H9 (cell line): ENCODE results near the gene UQCC3. TPM values are rescaled to one million over a fixed set of nuclear protein-coding genes. Genes with fewer than 3 reads are reported as not detected.
A peak's percentile ranks its signal among the peaks of the same experiment; 100 is the strongest.

Source experiments
- DNase-seq: peaks from one replicate; pipeline ENCODE4 v3.0.0-alpha.2; 2017
- H2AFZ ChIP-seq: one replicate; pipeline ENCODE4 v1.6.1; 2013; ENCODE audit warnings: mild to moderate bottlenecking, low read length, control low read depth, moderate library complexity
- H2AK5ac ChIP-seq: 2 replicates; pipeline ENCODE4 v1.6.1; 2013; ENCODE audit warnings: low read length, control low read depth, mixed read lengths; ENCODE audit not compliant: insufficient read length
- H2BK120ac ChIP-seq: one replicate; pipeline ENCODE4 v1.6.1; 2013; ENCODE audit warnings: low read depth, mild to moderate bottlenecking, low read length, control low read depth, inconsistent platforms; ENCODE audit not compliant: poor library complexity, severe bottlenecking
- H2BK12ac ChIP-seq: 2 replicates; pipeline ENCODE4 v1.6.1; 2013; ENCODE audit warnings: low read length, control low read depth, mixed read lengths, low read depth; ENCODE audit not compliant: insufficient read length
- H2BK15ac ChIP-seq: 2 replicates; pipeline ENCODE4 v1.6.1; 2013; ENCODE audit warnings: low read depth, low read length, control low read depth
- H2BK20ac ChIP-seq: one replicate; pipeline ENCODE4 v1.6.1; 2013; ENCODE audit warnings: low read depth, mild to moderate bottlenecking, low read length, control low read depth, inconsistent platforms; ENCODE audit not compliant: poor library complexity, severe bottlenecking
- H2BK5ac ChIP-seq: 2 replicates; pipeline ENCODE4 v1.6.1; 2013; ENCODE audit warnings: low read length, control low read depth, mixed read lengths; ENCODE audit not compliant: insufficient read length
- H3K14ac ChIP-seq: 2 replicates; pipeline ENCODE4 v1.6.1; 2013; ENCODE audit warnings: low read length, control low read depth; ENCODE audit not compliant: insufficient read depth
- H3K18ac ChIP-seq: 2 replicates; pipeline ENCODE4 v1.6.1; 2013; ENCODE audit warnings: low read depth, mild to moderate bottlenecking, mixed read lengths, low read length, control low read depth; ENCODE audit not compliant: insufficient read length
- H3K23ac ChIP-seq: 2 replicates; pipeline ENCODE4 v1.6.1; 2013; ENCODE audit warnings: low read length, control low read depth, mixed read lengths, low read depth; ENCODE audit not compliant: insufficient read length
- H3K23me2 ChIP-seq: 2 replicates; pipeline ENCODE4 v1.6.1; 2013; ENCODE audit warnings: low read depth, mild to moderate bottlenecking, mixed read lengths, low read length, control low read depth; ENCODE audit not compliant: insufficient read length, poor library complexity, severe bottlenecking
- H3K27ac ChIP-seq: 2 replicates; pipeline ENCODE4 v1.5.1; 2013; ENCODE audit warnings: low read length, control low read depth, mixed read lengths, low read depth; ENCODE audit not compliant: insufficient read length
- H3K27me3 ChIP-seq: 2 replicates; pipeline ENCODE4 v1.6.1; 2013; ENCODE audit warnings: low read length, control low read depth, inconsistent platforms; ENCODE audit not compliant: insufficient read depth
- H3K4ac ChIP-seq: 2 replicates; pipeline ENCODE4 v1.6.1; 2013; ENCODE audit warnings: low read depth, mild to moderate bottlenecking, control low read depth, inconsistent platforms, low read length, moderate library complexity
- H3K4me1 ChIP-seq: 2 replicates; pipeline ENCODE4 v1.6.1; 2013; ENCODE audit warnings: low read length, control low read depth, inconsistent platforms; ENCODE audit not compliant: insufficient read depth
- H3K4me2 ChIP-seq: 2 replicates; pipeline ENCODE4 v1.6.1; 2013; ENCODE audit warnings: low read length, control low read depth, mixed read lengths; ENCODE audit not compliant: insufficient read length, insufficient read depth
- H3K56ac ChIP-seq: 2 replicates; pipeline ENCODE4 v1.6.1; 2013; ENCODE audit warnings: low read depth, mild to moderate bottlenecking, mixed read lengths, low read length, control low read depth; ENCODE audit not compliant: insufficient read length
- H3K79me1 ChIP-seq: 2 replicates; pipeline ENCODE4 v1.6.1; 2013; ENCODE audit warnings: low read depth, mild to moderate bottlenecking, moderate library complexity, low read length, control low read depth, inconsistent platforms; ENCODE audit not compliant: insufficient read depth, poor library complexity, severe bottlenecking
- H3K79me2 ChIP-seq: 2 replicates; pipeline ENCODE4 v1.6.1; 2013; ENCODE audit warnings: low read length, control low read depth, inconsistent platforms; ENCODE audit not compliant: insufficient read depth
- H3K9ac ChIP-seq: 2 replicates; pipeline ENCODE4 v1.6.1; 2013; ENCODE audit warnings: low read length, control low read depth, mixed read lengths; ENCODE audit not compliant: insufficient read length; ENCODE audit errors: extremely low read depth
- H3K9me3 ChIP-seq: one replicate; pipeline ENCODE4 v1.6.1; 2013; ENCODE audit warnings: low read depth, low read length, inconsistent platforms; ENCODE audit not compliant: control insufficient read depth
- H3T11ph ChIP-seq: one replicate; pipeline ENCODE4 v1.6.1; 2013; ENCODE audit warnings: mild to moderate bottlenecking, low read length, control low read depth, inconsistent platforms
- H4K20me1 ChIP-seq: one replicate; pipeline ENCODE4 v1.6.1; 2013; ENCODE audit not compliant: control insufficient read depth, insufficient read length, insufficient read depth
- H4K5ac ChIP-seq: 2 replicates; pipeline ENCODE4 v1.6.1; 2013; ENCODE audit warnings: low read depth, mild to moderate bottlenecking, mixed read lengths, low read length, control low read depth; ENCODE audit not compliant: insufficient read length
- H4K8ac ChIP-seq: replicated peaks from 2 replicates; pipeline ENCODE4 v1.6.1; 2013; ENCODE audit warnings: low read length, control low read depth, mixed read lengths, low read depth; ENCODE audit not compliant: insufficient read length
- H4K91ac ChIP-seq: 2 replicates; pipeline ENCODE4 v1.6.1; 2013; ENCODE audit warnings: low read depth, mild to moderate bottlenecking, moderate library complexity, mixed read lengths, low read length, control low read depth; ENCODE audit not compliant: insufficient read length
- H3K27ac Mint-ChIP-seq, 3 experiments: 2 replicates in 2 of 3; 3 replicates in 1 of 3; pipeline ENCODE4 v1.8.0; 2020 to 2021; ENCODE audit warnings: mixed read lengths in 3 of 3, mild to moderate bottlenecking in 1 of 3, moderate library complexity in 1 of 3
- H3K27me3 Mint-ChIP-seq: 2 replicates; pipeline ENCODE4 v1.8.0; 2021; ENCODE audit warnings: low read depth, mild to moderate bottlenecking, moderate library complexity, mixed read lengths
- H3K36me3 Mint-ChIP-seq, 3 experiments: 2 replicates in 2 of 3; 3 replicates in 1 of 3; pipeline ENCODE4 v1.8.0; 2020 to 2021; ENCODE audit warnings: low read depth in 3 of 3, mixed read lengths in 3 of 3; ENCODE audit not compliant: insufficient read depth in 1 of 3
- H3K4me1 Mint-ChIP-seq, 2 experiments: 2 replicates each; pipeline ENCODE4 v1.8.0; 2020; ENCODE audit warnings: mixed read lengths in 2 of 2
- H3K4me3 Mint-ChIP-seq, 2 experiments: 2 replicates in 1 of 2; 3 replicates in 1 of 2; pipeline ENCODE4 v1.8.0; 2020 to 2021; ENCODE audit warnings: mild to moderate bottlenecking in 2 of 2, mixed read lengths in 2 of 2, moderate library complexity in 1 of 2
- H3K9me3 Mint-ChIP-seq, 2 experiments: 2 replicates in 1 of 2; 3 replicates in 1 of 2; pipeline ENCODE4 v1.8.0; 2020; ENCODE audit warnings: mild to moderate bottlenecking in 2 of 2, mixed read lengths in 2 of 2, moderate library complexity in 1 of 2
- WGBS: extraction: QIAGEN DNeasy Blood & Tissue Kit; methylation state at CpG from one replicate; pipeline ENCODE4 v1.1.7; 2013; ENCODE audit warnings: missing lambda C conversion rate, low lambda C conversion rate, mixed read lengths; ENCODE audit not compliant: insufficient read length; ENCODE audit errors: extremely low coverage; 5-methylcytosine and 5-hydroxymethylcytosine counted together
- total RNA-seq: library from RNA; stranded (reverse); gene quantifications from 2 replicates; pipeline ENCODE4 v1.2.1, GENCODE V29; 2021
- TF ChIP-seq, protein P1 (sequence below): fragments of 200-600 bp; sonication (generic); conservative IDR thresholded peaks from 3 replicates; pipeline ENCODE4 v1.8.0; 2021; ENCODE audit warnings: antibody characterized with exemption, mild to moderate bottlenecking

Gene UQCC3
- total RNA-seq, 1 experiment from 2014 or later, result 11.1 TPM

DNA sequence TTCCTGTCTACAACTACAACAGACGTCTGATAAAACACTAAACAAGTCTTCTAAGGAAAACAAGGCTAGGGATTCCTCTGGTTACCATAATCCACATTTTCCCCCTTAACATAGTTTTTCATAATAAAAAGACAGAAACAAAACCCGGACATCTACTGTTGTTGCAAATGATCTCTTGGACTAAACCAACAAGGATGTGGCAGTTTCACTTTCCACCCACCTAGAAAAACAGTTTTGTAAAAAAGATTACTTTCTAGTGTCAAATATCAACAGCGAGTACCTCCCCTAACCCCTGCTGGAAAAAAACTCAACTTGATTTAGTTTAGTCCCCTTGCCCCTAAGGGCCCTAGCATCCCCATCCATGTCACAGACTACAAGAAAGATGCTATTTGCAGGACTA is 41.4 kb downstream of the UQCC3 start:
- Mint-ChIP-seq H3K4me3 (no peak overlapping the region; a peak in 1 of 5 replicates), H3K27ac (peak overlapping the region in 1 of 3 experiments; percentile 87; a peak in 1 of 7 replicates), H3K27me3 (no peaks in the 10 kb centered on the region), H3K9me3 (no peaks in the 10 kb centered on the region; a peak in 1 of 5 replicates), H3K36me3 (peaks cover 41 to 75% (median 70%) of the 10 kb centered on the region in 3 experiments), H3K4me1 (peaks cover 31 to 52% of the 10 kb centered on the region in 2 experiments)
- H3K27ac ChIP-seq, result no peak overlapping the region
- no peak overlapping the region for H3K9ac ChIP-seq
- TF ChIP-seq, protein P1, sequence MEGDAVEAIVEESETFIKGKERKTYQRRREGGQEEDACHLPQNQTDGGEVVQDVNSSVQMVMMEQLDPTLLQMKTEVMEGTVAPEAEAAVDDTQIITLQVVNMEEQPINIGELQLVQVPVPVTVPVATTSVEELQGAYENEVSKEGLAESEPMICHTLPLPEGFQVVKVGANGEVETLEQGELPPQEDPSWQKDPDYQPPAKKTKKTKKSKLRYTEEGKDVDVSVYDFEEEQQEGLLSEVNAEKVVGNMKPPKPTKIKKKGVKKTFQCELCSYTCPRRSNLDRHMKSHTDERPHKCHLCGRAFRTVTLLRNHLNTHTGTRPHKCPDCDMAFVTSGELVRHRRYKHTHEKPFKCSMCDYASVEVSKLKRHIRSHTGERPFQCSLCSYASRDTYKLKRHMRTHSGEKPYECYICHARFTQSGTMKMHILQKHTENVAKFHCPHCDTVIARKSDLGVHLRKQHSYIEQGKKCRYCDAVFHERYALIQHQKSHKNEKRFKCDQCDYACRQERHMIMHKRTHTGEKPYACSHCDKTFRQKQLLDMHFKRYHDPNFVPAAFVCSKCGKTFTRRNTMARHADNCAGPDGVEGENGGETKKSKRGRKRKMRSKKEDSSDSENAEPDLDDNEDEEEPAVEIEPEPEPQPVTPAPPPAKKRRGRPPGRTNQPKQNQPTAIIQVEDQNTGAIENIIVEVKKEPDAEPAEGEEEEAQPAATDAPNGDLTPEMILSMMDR, result no peak
- no peak overlapping the region for H3K18ac ChIP-seq
- H2BK15ac ChIP-seq, result no peak overlapping the region
- H3K14ac ChIP-seq, result no peak overlapping the region
- H4K8ac ChIP-seq, result no peak overlapping the region
- no peak overlapping the region for H3T11ph ChIP-seq
- H3K4me1 ChIP-seq, result peaks cover 2% of the 10 kb centered on the region; the same call in 1 of the 2 replicates
- peaks cover 2% of the 10 kb centered on the region for H3K79me1 ChIP-seq
- H3K27me3 ChIP-seq, result no peaks in the 10 kb centered on the region
- no peak overlapping the region for H2AFZ ChIP-seq
- H4K5ac ChIP-seq, result no peak overlapping the region
- H3K79me2 ChIP-seq, result no peaks in the 10 kb centered on the region
- H2BK5ac ChIP-seq, result no peak overlapping the region
- no peak overlapping the region for H2BK12ac ChIP-seq
- H3K4me2 ChIP-seq, result no peak overlapping the region
- H3K23me2 ChIP-seq, result peaks cover 18% of the 10 kb centered on the region
- H3K4ac ChIP-seq, result no peak overlapping the region
- no peak overlapping the region for H2BK20ac ChIP-seq
- H3K56ac ChIP-seq, result no peak overlapping the region
- H3K23ac ChIP-seq, result no peak overlapping the region
- no peaks in the 10 kb centered on the region for H4K20me1 ChIP-seq
- no peak overlapping the region for H2BK120ac ChIP-seq
- H3K9me3 ChIP-seq, result no peaks in the 10 kb centered on the region
- H2AK5ac ChIP-seq, result no peak overlapping the region
- H4K91ac ChIP-seq, result no peak overlapping the region
- DNase-seq, result no peak
- WGBS, result no CpG with 5 or more reads among the region's 3 CpGs
